ENCODE measurements around the gene FAF1. TPM values are rescaled to one million over a fixed set of nuclear protein-coding genes. Genes with fewer than 3 reads are reported as not detected.

The FAF1 gene
- total RNA-seq, 2 experiments from 2014 or later = 43.5 to 44.0 TPM

GRCh38 chr1:50993645-50994044 lies 33.6 kb upstream of the FAF1 start:
- H3K4me1 Mint-ChIP-seq (ENCODE audit: low read depth) = no peaks in the 10 kb centered on the region
- H3K27ac Mint-ChIP-seq = no peak overlapping the region
- ChIA-PET POLR2A (no interaction called here), CTCF (no interaction called here)
- peaks cover 4% of the 10 kb centered on the region for H3K27me3 Mint-ChIP-seq
- H3K27me3 ChIP-seq (ENCODE audit: control insufficient read depth in 1 of 2, insufficient read depth in 2 of 2, low read length in 2 of 2) = no peaks in the 10 kb centered on the region
- H3K36me3 ChIP-seq (ENCODE audit: insufficient read depth, low read length) = no peaks in the 10 kb centered on the region
- H3K4me3 Mint-ChIP-seq = no peak overlapping the region
- H3K36me3 Mint-ChIP-seq (ENCODE audit: low read depth) = no peaks in the 10 kb centered on the region
- ATAC-seq (ENCODE audit: poor library complexity) (no peak), DNase-seq (no peak)
- TF ChIP-seq CTCF (IDR thresholded peaks at IDR 0.05) = no peak
- H3K9me3 Mint-ChIP-seq = no peaks in the 10 kb centered on the region
- intact Hi-C loops (cut with DNase I, micrococcal nuclease) = no loop called here
- no peaks in the 10 kb centered on the region for H3K4me1 ChIP-seq (ENCODE audit: insufficient read depth, low read length)
- H3K4me3 ChIP-seq (ENCODE audit: low read length) = no peak overlapping the region
- H3K27ac ChIP-seq (ENCODE audit: low read depth in 1 of 2, low read length in 2 of 2) = no peak overlapping the region
- H3K9me3 ChIP-seq (ENCODE audit: control insufficient read depth in 1 of 2, insufficient read depth in 1 of 2, low read length in 2 of 2) = no peaks in the 10 kb centered on the region

GRCh38 chr1:50992532-50993318 lies 32.7 kb upstream of the FAF1 start:
- Mint-ChIP-seq H3K36me3 (ENCODE audit: low read depth) (no peaks in the 10 kb centered on the region), H3K4me3 (no peak overlapping the region), H3K27ac (no peak overlapping the region), H3K4me1 (ENCODE audit: low read depth) (no peaks in the 10 kb centered on the region), H3K9me3 (no peaks in the 10 kb centered on the region), H3K27me3 (peaks cover 4% of the 10 kb centered on the region)
- no peak for TF ChIP-seq CTCF (IDR thresholded peaks at IDR 0.05)
- ChIA-PET POLR2A (no interaction called here), CTCF (no interaction called here)
- Histone ChIP-seq H3K4me1 (ENCODE audit: insufficient read depth, low read length) (no peaks in the 10 kb centered on the region), H3K9me3 (ENCODE audit: control insufficient read depth in 1 of 2, insufficient read depth in 1 of 2, low read length in 2 of 2) (no peaks in the 10 kb centered on the region), H3K4me3 (ENCODE audit: low read length) (no peak overlapping the region), H3K27me3 (ENCODE audit: control insufficient read depth in 1 of 2, insufficient read depth in 2 of 2, low read length in 2 of 2) (no peaks in the 10 kb centered on the region), H3K36me3 (ENCODE audit: insufficient read depth, low read length) (no peaks in the 10 kb centered on the region), H3K27ac (ENCODE audit: low read depth in 1 of 2, low read length in 2 of 2) (no peak overlapping the region)
- ATAC-seq (ENCODE audit: poor library complexity) (no peak), DNase-seq (no peak)
- intact Hi-C loops (cut with DNase I, micrococcal nuclease) = no loop called here

DNA sequence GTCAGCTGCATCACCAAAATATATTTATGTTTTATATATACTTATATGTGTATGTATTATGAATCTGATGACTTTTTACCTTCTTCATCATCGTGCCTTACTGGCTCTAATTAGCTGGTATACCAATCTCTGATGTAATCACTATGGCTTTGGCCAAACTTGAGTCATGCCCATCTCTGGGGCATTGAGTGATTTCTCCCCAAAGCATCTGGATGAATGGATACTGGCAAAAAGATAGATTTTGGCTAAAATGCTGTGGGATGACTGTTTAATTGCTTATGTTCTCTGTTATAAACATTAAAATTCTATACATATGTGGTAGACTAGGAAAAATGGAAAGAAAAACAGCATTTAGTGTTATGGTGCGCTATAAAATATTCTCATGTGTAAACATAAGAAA lies 29.6 kb upstream of the FAF1 start:
- no peaks in the 10 kb centered on the region for H3K36me3 ChIP-seq (ENCODE audit: insufficient read depth, low read length)
- intact Hi-C loops (cut with DNase I, micrococcal nuclease) = no loop called here
- ChIA-PET CTCF (no interaction called here), POLR2A (no interaction called here)
- Mint-ChIP-seq H3K9me3 (no peaks in the 10 kb centered on the region), H3K4me3 (no peak overlapping the region), H3K27me3 (peaks cover 4% of the 10 kb centered on the region), H3K27ac (no peak overlapping the region), H3K4me1 (ENCODE audit: low read depth) (no peaks in the 10 kb centered on the region), H3K36me3 (ENCODE audit: low read depth) (no peaks in the 10 kb centered on the region)
- H3K27ac ChIP-seq (ENCODE audit: low read depth in 1 of 2, low read length in 2 of 2) = no peak overlapping the region
- H3K4me3 ChIP-seq (ENCODE audit: low read length) = no peak overlapping the region
- DNase-seq (no peak), ATAC-seq (ENCODE audit: poor library complexity) (no peak)
- no peaks in the 10 kb centered on the region for H3K27me3 ChIP-seq (ENCODE audit: control insufficient read depth in 1 of 2, insufficient read depth in 2 of 2, low read length in 2 of 2)
- H3K9me3 ChIP-seq (ENCODE audit: control insufficient read depth in 1 of 2, insufficient read depth in 1 of 2, low read length in 2 of 2) = no peaks in the 10 kb centered on the region
- no peaks in the 10 kb centered on the region for H3K4me1 ChIP-seq (ENCODE audit: insufficient read depth, low read length)
- TF ChIP-seq CTCF (IDR thresholded peaks at IDR 0.05) = no peak
